Common myeloid progenitor, CD34-positive (primary cell): ENCODE measurements around the gene TCF12.

Source experiments
- CTCF ChIA-PET: fragments of 350-600 bp; sonication (Branson Sonifier 250); formaldehyde crosslinking; loops from one replicate; lab custom pipeline; 2021; ENCODE audit warnings: antibody characterized with exemption; lab: Charles Lee
- POLR2A ChIA-PET: fragments of 350-600 bp; sonication (Branson Sonifier 250); formaldehyde crosslinking; loops from one replicate; lab custom pipeline; 2021; ENCODE audit warnings: antibody characterized with exemption; lab: Charles Lee
- DNase-seq, 3 donors: peaks; one replicate each; pipeline versions ENCODE4 v3.0.0 to v3.0.0-alpha.2; 2013
- H3K27ac ChIP-seq, 2 experiments: 1 replicate in 1 of 2; 2 replicates in 1 of 2; pipeline ENCODE4 v1.7.0; 2013; ENCODE audit warnings: inconsistent platforms in 2 of 2, low read length in 2 of 2, mild to moderate bottlenecking in 2 of 2, low read depth in 1 of 2, moderate library complexity in 1 of 2; ENCODE audit not compliant: severe bottlenecking in 2 of 2, insufficient read depth in 1 of 2, poor library complexity in 1 of 2
- H3K27me3 ChIP-seq, 5 experiments: replicated peaks in 2 of 5; 1 replicate in 3 of 5; 2 replicates in 2 of 5; pipeline versions ENCODE4 v1.6.1 to v1.7.0; 2013; ENCODE audit warnings: low read length in 4 of 5, mild to moderate bottlenecking in 2 of 5, moderate library complexity in 2 of 5, inconsistent platforms in 1 of 5; ENCODE audit not compliant: insufficient read depth in 5 of 5, control insufficient read depth in 4 of 5
- H3K36me3 ChIP-seq, 4 experiments: 1 replicate in 2 of 4; 2 replicates in 2 of 4; pipeline versions ENCODE4 v1.6.1 to v1.7.0; 2013; ENCODE audit warnings: low read length in 3 of 4, control low read depth in 1 of 4, mild to moderate bottlenecking in 1 of 4; ENCODE audit not compliant: control insufficient read depth in 4 of 4, insufficient read depth in 4 of 4
- H3K4me1 ChIP-seq, 4 experiments: 1 replicate in 3 of 4; 2 replicates in 1 of 4; pipeline versions ENCODE4 v1.6.1 to v1.7.1; 2013; ENCODE audit warnings: low read length in 3 of 4, mild to moderate bottlenecking in 3 of 4, control low read depth in 1 of 4, inconsistent platforms in 1 of 4, moderate library complexity in 1 of 4; ENCODE audit not compliant: control insufficient read depth in 4 of 4, insufficient read depth in 4 of 4; ENCODE audit errors: control extremely low read depth in 1 of 4
- H3K4me3 ChIP-seq, 7 experiments: 1 replicate in 4 of 7; 2 replicates in 3 of 7; pipeline versions ENCODE4 v1.5.1 to v1.7.0; 2013; ENCODE audit warnings: mild to moderate bottlenecking in 7 of 7, low read length in 6 of 7, moderate library complexity in 6 of 7, inconsistent platforms in 2 of 7, low read depth in 2 of 7, control low read depth in 1 of 7; ENCODE audit not compliant: insufficient read depth in 4 of 7, control insufficient read depth in 1 of 7; ENCODE audit errors: extremely low read depth in 1 of 7
- H3K9me3 ChIP-seq, 5 experiments: 1 replicate in 4 of 5; 2 replicates in 1 of 5; pipeline versions ENCODE4 v1.6.1 to v1.7.1; 2013; ENCODE audit warnings: low read length in 4 of 5, mild to moderate bottlenecking in 2 of 5, inconsistent platforms in 1 of 5, low read depth in 1 of 5, moderate library complexity in 1 of 5; ENCODE audit not compliant: control insufficient read depth in 4 of 5, insufficient read depth in 2 of 5; ENCODE audit errors: control extremely low read depth in 1 of 5
- WGBS: methylation state at CpG from one replicate; pipeline ENCODE4 v1.1.5; 2013; ENCODE audit not compliant: insufficient coverage; 5-methylcytosine and 5-hydroxymethylcytosine counted together

Gene TCF12

GRCh38 chr15:57298204-57298603, 379.8 kb downstream of the TCF12 start:
- no peaks in the 10 kb centered on the region for H3K9me3 ChIP-seq
- DNase-seq = no peak
- ChIA-PET CTCF (interaction anchor here (3.8 kb wide), 1 partner anchor 8 kb away, joined by 19 read pairs; no protein-coding TSS in a partner anchor), POLR2A (interaction anchor here (0.5 kb wide), 1 partner anchor 210 kb away, joined by 3 read pairs; no protein-coding TSS in a partner anchor)
- 100% methylated on average over 2 of the region's 5 CpGs for WGBS
- H3K27me3 ChIP-seq = no peaks in the 10 kb centered on the region
- H3K4me1 ChIP-seq = peaks cover 0 to 42% (median 10%) of the 10 kb centered on the region in 4 experiments
- H3K4me3 ChIP-seq = no peak overlapping the region
- H3K27ac ChIP-seq = no peak overlapping the region
- no peaks in the 10 kb centered on the region for H3K36me3 ChIP-seq

- H3K4me3 ChIP-seq = no peak overlapping the region
- H3K4me1 ChIP-seq = peaks cover 0 to 42% (median 10%) of the 10 kb centered on the region in 4 experiments
- POLR2A ChIA-PET = interaction anchor here (0.5 kb wide), 1 partner anchor 211 kb away, joined by 3 read pairs; no protein-coding TSS in a partner anchor
- H3K27ac ChIP-seq = peak overlapping the region; percentile 26 to 62
- H3K27me3 ChIP-seq = no peaks in the 10 kb centered on the region
- no peak for DNase-seq
- no peaks in the 10 kb centered on the region for H3K36me3 ChIP-seq
- WGBS = 91% methylated on average over 12 of the region's 14 CpGs
- CTCF ChIA-PET = no interaction called here
- no peaks in the 10 kb centered on the region for H3K9me3 ChIP-seq
Observed at GRCh38 chr15:57298843-57299550, 380.6 kb downstream of the TCF12 start.

DNA sequence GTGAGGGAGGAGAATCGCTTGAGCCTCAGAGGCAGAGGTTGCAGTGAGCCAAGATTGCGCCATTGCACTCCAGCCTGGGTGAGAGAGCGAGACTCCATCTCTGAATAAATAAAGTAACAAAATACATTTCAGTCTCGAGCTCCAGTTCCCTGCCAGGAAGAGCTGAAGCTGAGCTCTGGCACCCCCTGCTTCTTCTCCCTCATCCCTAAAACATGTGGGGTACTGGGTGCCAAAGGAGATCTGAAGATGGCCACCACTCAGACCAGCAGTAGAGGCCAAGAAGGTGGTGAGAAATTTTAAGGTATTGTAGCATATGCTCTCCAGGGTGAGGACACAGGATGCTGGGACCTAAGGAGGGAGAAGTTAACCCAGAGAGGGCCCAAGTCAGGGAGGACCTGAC, 382.9 kb downstream of the TCF12 start:
- ChIA-PET POLR2A (interaction anchor here (0.6 kb wide), 1 partner anchor 383 kb away, joined by 4 read pairs; no protein-coding TSS in a partner anchor), CTCF (interaction anchor here (0.6 kb wide), 1 partner anchor 91 kb away, joined by 3 read pairs; no protein-coding TSS in a partner anchor)
- H3K27ac ChIP-seq = no peak overlapping the region
- no peak overlapping the region for H3K4me3 ChIP-seq
- 90% methylated on average over 2 of the region's 4 CpGs for WGBS
- H3K27me3 ChIP-seq = no peaks in the 10 kb centered on the region
- DNase-seq = no peak
- no peaks in the 10 kb centered on the region for H3K9me3 ChIP-seq
- no peaks in the 10 kb centered on the region for H3K36me3 ChIP-seq
- H3K4me1 ChIP-seq = peaks cover 0 to 48% (median 15%) of the 10 kb centered on the region in 4 experiments

GRCh38 chr15:57302640-57303257, 384.3 kb downstream of the TCF12 start:
- H3K9me3 ChIP-seq = no peaks in the 10 kb centered on the region
- no peaks in the 10 kb centered on the region for H3K36me3 ChIP-seq
- 93% methylated on average over 8 of the region's 9 CpGs for WGBS
- no peak for DNase-seq
- H3K27ac ChIP-seq = no peak overlapping the region
- ChIA-PET CTCF (no interaction called here), POLR2A (no interaction called here)
- H3K4me1 ChIP-seq = peaks cover 0 to 46% (median 22%) of the 10 kb centered on the region in 4 experiments
- no peaks in the 10 kb centered on the region for H3K27me3 ChIP-seq
- no peak overlapping the region for H3K4me3 ChIP-seq

DNA sequence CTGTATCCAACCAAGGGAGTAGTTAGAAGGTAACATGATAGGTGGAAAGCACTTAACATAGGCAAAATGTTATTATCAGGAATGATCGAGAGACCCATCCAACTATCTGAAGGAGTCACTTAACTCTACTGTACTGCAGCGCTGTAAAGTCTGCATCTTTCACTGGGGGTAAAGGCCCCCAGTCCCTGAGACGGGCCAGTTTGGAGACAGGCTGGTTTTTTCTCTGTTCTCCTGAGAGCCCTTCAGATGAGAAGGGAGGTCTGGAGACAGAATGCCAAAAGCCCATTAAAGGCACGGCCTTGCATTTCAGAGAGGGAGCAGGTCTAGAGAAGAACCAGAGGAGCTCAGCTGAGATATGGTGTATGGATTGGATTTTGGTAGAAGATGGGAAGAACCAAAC, 386.6 kb downstream of the TCF12 start:
- ChIA-PET POLR2A (no interaction called here), CTCF (interaction anchor here (1.1 to 3.4 kb wide), 4 partner anchors 9 to 160 kb away, joined by 3 to 24 read pairs (median 14); no protein-coding TSS in a partner anchor)
- Histone ChIP-seq H3K4me3 (no peak overlapping the region), H3K27ac (no peak overlapping the region), H3K9me3 (no peaks in the 10 kb centered on the region), H3K36me3 (no peaks in the 10 kb centered on the region), H3K27me3 (no peaks in the 10 kb centered on the region), H3K4me1 (peaks cover 0 to 29% (median 12%) of the 10 kb centered on the region in 4 experiments)
- 98% methylated on average over 4 of the region's 4 CpGs for WGBS
- DNase-seq = no peak

DNA sequence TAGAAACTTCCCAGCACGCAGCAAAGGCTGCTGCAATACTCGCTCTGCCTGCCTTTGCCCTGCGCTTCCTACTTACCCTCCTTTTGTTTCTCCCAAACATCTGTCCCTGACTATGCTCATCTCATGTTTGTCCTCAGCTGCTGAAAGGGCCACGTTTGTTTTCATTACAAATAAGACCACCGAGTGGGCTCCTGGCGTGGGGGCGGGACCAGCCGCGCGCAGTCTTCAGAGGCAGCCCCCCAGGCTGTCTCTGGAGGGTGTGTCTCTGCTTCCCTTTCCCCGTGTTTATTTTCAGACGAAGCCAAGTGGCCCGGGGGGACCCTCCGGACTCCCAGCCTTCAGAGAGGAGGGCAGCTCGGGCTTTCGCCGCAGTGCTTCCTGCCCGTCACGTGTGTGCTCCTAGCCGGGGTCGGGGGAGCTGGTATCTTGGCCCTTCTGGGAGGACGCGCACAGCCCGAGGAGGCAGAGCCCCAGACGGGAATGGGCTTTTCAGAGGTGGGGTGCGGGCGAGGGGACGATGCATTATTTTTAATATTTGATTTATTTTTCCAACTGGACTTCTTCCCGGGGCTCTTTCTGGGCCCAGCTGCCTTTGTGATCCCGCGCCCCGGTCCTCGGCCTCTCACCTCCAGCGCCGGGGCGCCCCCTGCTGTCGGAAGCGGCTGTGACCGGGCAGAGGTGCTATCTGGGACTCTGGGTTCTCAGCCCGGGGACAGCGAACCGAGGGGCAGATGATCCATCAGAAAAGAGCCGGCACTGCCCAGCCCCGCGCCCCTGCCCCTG, 387.9 kb downstream of the TCF12 start:
- 2% methylated on average over 33 of the region's 45 CpGs for WGBS

More for the DNA sequence above, 387.9 kb downstream of the TCF12 start:
- Histone ChIP-seq H3K9me3 (no peaks in the 10 kb centered on the region), H3K36me3 (no peaks in the 10 kb centered on the region), H3K4me3 (peak overlapping the region; percentile 29 to 83 (median 70)), H3K27me3 (peaks cover 0 to 1% (median 0%) of the 10 kb centered on the region in 5 experiments), H3K27ac (no peak overlapping the region), H3K4me1 (peaks cover 0 to 17% (median 11%) of the 10 kb centered on the region in 4 experiments)
- peak; percentile 68 to 82 (median 80) for DNase-seq
- CTCF ChIA-PET = interaction anchor here (0.6 to 3.4 kb wide), 25 partner anchors 10 to 964 kb away, joined by 3 to 24 read pairs (median 3); no protein-coding TSS in a partner anchor
- POLR2A ChIA-PET = no interaction called here
